Ovary (tissue), 9 donors: ENCODE results near the gene ADGRG3. TPM values are rescaled to one million over a fixed set of nuclear protein-coding genes. Genes with fewer than 3 reads are reported as not detected.

ENCODE experiments used
- DNase-seq, 5 donors: peaks; one replicate each; pipeline ENCODE4 v3.0.0-alpha.2; 2019 to 2020
- H3K27ac ChIP-seq, 2 donors: fragments of 200-600 bp; one replicate each; pipeline versions ENCODE4 v1.5.1 to v1.8.0; 2019 to 2022
- H3K27me3 ChIP-seq: fragments of 200-600 bp; one replicate; pipeline ENCODE4 v1.8.0; 2022
- H3K36me3 ChIP-seq: fragments of 200-600 bp; sonication (generic); one replicate; pipeline ENCODE4 v1.5.1; 2019
- H3K4me1 ChIP-seq: one replicate; pipeline ENCODE4 v1.8.1; 2013; ENCODE audit warnings: mild to moderate bottlenecking, moderate library complexity; ENCODE audit not compliant: insufficient read depth
- H3K4me3 ChIP-seq: fragments of 200-600 bp; sonication (generic); one replicate; pipeline ENCODE4 v1.5.1; 2017
- H3K9me3 ChIP-seq, 2 donors: fragments of 200-600 bp in 1 of 2; sonication (generic) in 1 of 2; one replicate each; pipeline versions ENCODE4 v1.5.1 to v1.8.1; 2013 to 2019; ENCODE audit warnings: mild to moderate bottlenecking in 1 of 2, moderate library complexity in 1 of 2
- EP300 ChIP-seq: sonication (generic); formaldehyde crosslinking; IDR thresholded peaks from one replicate; pipeline ENCODE4 v1.6.1; 2017; ENCODE audit warnings: antibody characterized with exemption
- POLR2A ChIP-seq: fragments of 450-650 bp; IDR thresholded peaks from one replicate; pipeline ENCODE4 v1.6.1; 2017; ENCODE audit warnings: antibody characterized with exemption, mild to moderate bottlenecking, moderate library complexity
- WGBS, 3 donors: extraction: QIAGEN DNeasy Blood & Tissue Kit in 1 of 3; methylation state at CpG; one replicate each; pipeline versions ENCODE4 v1.1.5 to v1.1.7; 2013 to 2017; 5-methylcytosine and 5-hydroxymethylcytosine counted together
- intact Hi-C, 4 donors: fragments of 100-400 bp; cut with DNase I; formaldehyde crosslinking; loops; one replicate each; pipeline versions ENCODE4 v1.11.0 to v1.15.1; 2022 to 2023
- polyA plus RNA-seq, 2 donors: library from polyadenylated mRNA; stranded (reverse); fragments of 200-250 nt in 1 of 2; fragments of 350-450 nt in 1 of 2; fragmentation: Illumina TruSeq in 1 of 2; extraction: RNeasy Lipid Tissue Mini Kit (QIAGEN cat#74804) in 1 of 2; gene quantifications; one replicate each; pipeline ENCODE4 v1.2.3, GENCODE V29; 2013 to 2014
- total RNA-seq, 7 donors: library from RNA; depleted of rRNA in 2 of 7; stranded (reverse); fragments of >200 nt in 2 of 7; fragmentation: NEBNext Ultra II Directional in 3 of 7; extraction: Animal tissue kit (Norgen Biotek cat#: 25700) in 3 of 7; gene quantifications; one replicate each; pipeline versions ENCODE4 v1.1.0 to v1.2.4, GENCODE V29; 2016 to 2023
- TF ChIP-seq, protein P1 (sequence below), 3 donors: fragments of 450-650 bp in 2 of 3; fragments of 200-600 bp in 1 of 3; IDR thresholded peaks; one replicate each; pipeline versions ENCODE4 v1.5.1 to v1.8.0; 2016 to 2022; ENCODE audit warnings: antibody characterized with exemption in 3 of 3, mild to moderate bottlenecking in 1 of 3
- donor health status: DM: no; HTN: no; CAD: no; lungs with moderate emphysema.
- donor health status: DM: no; HTN: no; CAD: no.
- donor health status: Bipolar disorder and iron deficiency.
- donor health status: DM: yes; HTN: yes; CAD: no.
- donor health status: DM: no; HTN: no; CAD: no.
- donor health status: DM: yes; HTN: yes; CAD: no.

The ADGRG3 gene
- total and polyA plus RNA-seq, 9 donors, result 0.40 to 1.7 (median 0.92) TPM

DNA sequence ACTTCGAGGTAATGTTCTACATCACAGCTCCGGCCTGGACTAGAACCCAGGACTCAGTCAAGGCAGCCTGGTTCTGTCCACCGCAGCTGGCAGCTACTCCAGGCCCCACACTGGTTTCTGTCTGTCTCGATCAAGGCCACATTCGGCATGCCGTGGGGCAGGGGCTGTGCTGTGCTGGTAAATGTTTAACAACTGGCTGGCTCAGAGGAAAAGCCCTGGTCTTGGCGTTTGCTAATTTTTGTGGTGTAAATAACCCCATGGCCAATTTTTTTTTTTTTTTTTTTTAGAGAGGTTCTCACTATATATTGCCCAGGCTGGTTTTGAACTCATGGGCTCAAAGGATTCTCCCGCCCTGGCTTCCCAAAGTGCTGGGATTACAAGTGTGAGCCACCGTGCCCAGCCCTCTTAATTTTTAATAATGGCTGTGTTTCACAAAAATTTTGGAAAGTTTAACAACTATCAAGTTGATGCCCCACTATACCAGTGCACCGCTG is 26.2 kb downstream of the ADGRG3 start:
- Histone ChIP-seq H3K27ac (no peak overlapping the region), H3K4me1 (peaks cover 1% of the 10 kb centered on the region), H3K27me3 (no peaks in the 10 kb centered on the region), H3K9me3 (no peaks in the 10 kb centered on the region), H3K4me3 (no peak overlapping the region), H3K36me3 (no peaks in the 10 kb centered on the region)
- no peak for TF ChIP-seq POLR2A
- TF ChIP-seq, protein P1, sequence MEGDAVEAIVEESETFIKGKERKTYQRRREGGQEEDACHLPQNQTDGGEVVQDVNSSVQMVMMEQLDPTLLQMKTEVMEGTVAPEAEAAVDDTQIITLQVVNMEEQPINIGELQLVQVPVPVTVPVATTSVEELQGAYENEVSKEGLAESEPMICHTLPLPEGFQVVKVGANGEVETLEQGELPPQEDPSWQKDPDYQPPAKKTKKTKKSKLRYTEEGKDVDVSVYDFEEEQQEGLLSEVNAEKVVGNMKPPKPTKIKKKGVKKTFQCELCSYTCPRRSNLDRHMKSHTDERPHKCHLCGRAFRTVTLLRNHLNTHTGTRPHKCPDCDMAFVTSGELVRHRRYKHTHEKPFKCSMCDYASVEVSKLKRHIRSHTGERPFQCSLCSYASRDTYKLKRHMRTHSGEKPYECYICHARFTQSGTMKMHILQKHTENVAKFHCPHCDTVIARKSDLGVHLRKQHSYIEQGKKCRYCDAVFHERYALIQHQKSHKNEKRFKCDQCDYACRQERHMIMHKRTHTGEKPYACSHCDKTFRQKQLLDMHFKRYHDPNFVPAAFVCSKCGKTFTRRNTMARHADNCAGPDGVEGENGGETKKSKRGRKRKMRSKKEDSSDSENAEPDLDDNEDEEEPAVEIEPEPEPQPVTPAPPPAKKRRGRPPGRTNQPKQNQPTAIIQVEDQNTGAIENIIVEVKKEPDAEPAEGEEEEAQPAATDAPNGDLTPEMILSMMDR (IDR thresholded peaks at IDR 0.05), result no peak
- TF ChIP-seq EP300, result no peak
- DNase-seq, result peak in 1 of 5 donors; percentile 10
- 52 to 65% (median 60%) methylated on average over 10 of the region's 10 CpGs for WGBS, 3 donors
- intact Hi-C loops, result no loop called here

DNA sequence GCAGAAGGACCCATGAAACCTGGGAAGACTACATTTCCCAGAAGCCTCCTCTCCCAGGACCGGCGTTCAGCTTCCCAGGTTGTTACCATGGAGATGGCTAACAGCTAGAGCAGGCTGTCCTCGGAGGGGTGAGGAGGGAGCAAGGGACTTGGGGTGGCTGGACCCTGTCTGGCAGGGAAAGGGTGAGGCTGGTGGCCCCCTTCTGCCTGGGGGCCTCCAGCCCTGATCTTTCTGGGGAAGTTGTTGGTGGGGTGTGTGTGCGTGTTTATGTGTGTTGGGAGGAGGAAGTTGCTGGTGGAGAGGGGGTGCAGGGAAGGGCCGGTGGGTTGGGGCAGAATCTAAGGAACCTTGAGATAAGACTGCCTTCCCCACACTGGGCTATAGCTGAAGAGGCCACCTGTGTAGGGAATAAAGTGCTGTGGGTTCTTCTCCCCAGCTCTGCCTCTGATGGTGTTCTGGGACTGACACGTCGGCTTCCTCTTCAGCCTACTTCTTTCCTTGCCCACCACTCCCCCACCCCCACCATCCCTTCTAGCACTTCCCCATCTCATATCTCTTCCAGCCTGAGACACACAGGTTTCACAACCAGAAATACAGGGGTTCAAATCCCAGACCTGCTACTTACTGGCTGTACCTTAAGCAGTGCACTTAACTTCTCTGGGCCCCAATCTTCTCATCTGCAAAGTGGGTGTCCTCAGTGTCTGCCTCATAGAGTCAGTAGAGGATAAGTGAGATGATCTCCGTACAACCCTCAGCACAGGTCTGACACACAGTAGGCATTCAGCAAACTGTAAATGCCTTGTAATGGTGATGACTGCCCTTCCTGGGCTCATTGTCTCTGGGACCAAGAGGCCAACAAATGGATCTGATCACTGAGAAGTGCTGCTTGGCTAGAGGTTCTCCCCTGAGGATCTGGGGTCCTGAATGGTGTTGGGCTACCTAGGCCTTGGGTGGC is 26.9 kb downstream of the ADGRG3 start, which contains the start of gene DRC7:
Gene DRC7, plus strand, starts transcription at position 82 of the 955 bp plus-strand sequence. CDS start 3,144 bp downstream, outside the sequence.
- Histone ChIP-seq H3K27me3 (no peaks in the 10 kb centered on the region), H3K4me3 (no peak within 1 kb of the TSS), H3K4me1 (peaks cover 1% of the 10 kb centered on the region), H3K27ac (no peak within 1 kb of the TSS), H3K9me3 (no peaks in the 10 kb centered on the region), H3K36me3 (no peaks in the 10 kb centered on the region)
- 29 to 37% (median 34%) methylated on average over 8 of the region's 8 CpGs for WGBS, 3 donors
- no peak for TF ChIP-seq EP300
- no peak for TF ChIP-seq POLR2A
- TF ChIP-seq, protein P1 (IDR thresholded peaks at IDR 0.05), result no peak
- intact Hi-C loops, result no loop called here
- peak in 1 of 5 donors; percentile 36 for DNase-seq

DNA sequence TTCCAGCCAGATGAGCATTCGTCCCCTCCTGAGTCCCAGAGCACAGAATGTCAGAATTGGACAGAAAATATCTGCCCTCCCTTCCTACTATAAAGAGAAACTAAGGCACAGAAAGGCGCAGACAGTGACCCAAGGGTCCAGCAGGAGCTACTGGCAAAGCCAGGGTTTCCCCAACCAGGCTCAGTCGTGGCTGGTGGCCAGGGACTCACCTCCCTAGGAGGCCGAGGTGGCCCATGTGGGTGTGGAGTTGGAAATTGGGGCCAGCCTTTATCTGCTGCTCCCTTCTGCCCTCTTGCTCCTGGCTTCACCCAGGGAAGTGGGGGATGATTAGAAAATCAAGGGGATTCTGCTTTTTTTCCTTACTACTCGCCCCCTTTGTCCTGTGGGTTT is 27.6 kb downstream of the ADGRG3 start:
- Histone ChIP-seq H3K9me3 (no peaks in the 10 kb centered on the region), H3K4me3 (no peak overlapping the region), H3K36me3 (no peaks in the 10 kb centered on the region), H3K27ac (no peak overlapping the region), H3K27me3 (no peaks in the 10 kb centered on the region), H3K4me1 (peaks cover 1% of the 10 kb centered on the region)
- TF ChIP-seq, protein P1 (IDR thresholded peaks at IDR 0.05), result no peak
- TF ChIP-seq EP300 (no peak), POLR2A (no peak)
- intact Hi-C loops, result no loop called here
- WGBS, 3 donors, result 77 to 79% (median 77%) methylated on average over 5 of the region's 5 CpGs
- no peak for DNase-seq

DNA sequence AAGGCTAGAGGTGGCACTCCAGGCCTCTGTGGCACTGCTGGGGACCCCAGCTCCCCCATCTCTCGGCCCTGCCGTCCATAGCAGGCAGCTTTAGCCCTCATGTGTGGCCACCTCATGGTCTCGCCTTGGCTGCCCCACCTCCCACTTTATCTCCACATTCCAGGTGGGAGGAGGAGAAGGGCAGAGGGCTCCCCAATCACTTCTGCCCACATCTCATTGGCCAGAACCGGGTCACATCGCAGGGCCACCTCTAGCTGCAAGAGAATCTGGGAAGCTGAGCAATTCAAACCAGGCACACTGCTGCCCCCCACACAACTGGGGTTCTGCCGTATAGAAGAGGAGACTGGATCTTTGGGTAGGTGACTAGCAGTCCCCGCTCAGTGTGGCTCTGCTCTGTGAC is 28.1 kb downstream of the ADGRG3 start:
- H3K4me3 ChIP-seq, result no peak overlapping the region
- TF ChIP-seq POLR2A, result no peak
- no peak for TF ChIP-seq EP300
- TF ChIP-seq, protein P1 (IDR thresholded peaks at IDR 0.05), result no peak
- DNase-seq, result no peak
- no peaks in the 10 kb centered on the region for H3K27me3 ChIP-seq
- no peaks in the 10 kb centered on the region for H3K9me3 ChIP-seq
- H3K36me3 ChIP-seq, result no peaks in the 10 kb centered on the region
- no peak overlapping the region for H3K27ac ChIP-seq
- intact Hi-C loops, result no loop called here
- peaks cover 1% of the 10 kb centered on the region for H3K4me1 ChIP-seq
- WGBS, 3 donors, result 86 to 91% (median 86%) methylated on average over 7 of the region's 7 CpGs
